Smooth muscle cell of the umbilical artery (primary cell): Measurements from ENCODE around the gene ZNF324. TPM values are rescaled to one million over a fixed set of nuclear protein-coding genes. Genes with fewer than 3 reads are reported as not detected.

Experiments used
- total RNA-seq: library from RNA; depleted of rRNA; stranded (reverse); fragments of >200 nt; gene quantifications from 2 replicates; pipeline ENCODE4 v1.2.3, GENCODE V29; 2014

Gene ZNF324
- total RNA-seq = 13.7 and 14.8 TPM in 2 replicates

DNA sequence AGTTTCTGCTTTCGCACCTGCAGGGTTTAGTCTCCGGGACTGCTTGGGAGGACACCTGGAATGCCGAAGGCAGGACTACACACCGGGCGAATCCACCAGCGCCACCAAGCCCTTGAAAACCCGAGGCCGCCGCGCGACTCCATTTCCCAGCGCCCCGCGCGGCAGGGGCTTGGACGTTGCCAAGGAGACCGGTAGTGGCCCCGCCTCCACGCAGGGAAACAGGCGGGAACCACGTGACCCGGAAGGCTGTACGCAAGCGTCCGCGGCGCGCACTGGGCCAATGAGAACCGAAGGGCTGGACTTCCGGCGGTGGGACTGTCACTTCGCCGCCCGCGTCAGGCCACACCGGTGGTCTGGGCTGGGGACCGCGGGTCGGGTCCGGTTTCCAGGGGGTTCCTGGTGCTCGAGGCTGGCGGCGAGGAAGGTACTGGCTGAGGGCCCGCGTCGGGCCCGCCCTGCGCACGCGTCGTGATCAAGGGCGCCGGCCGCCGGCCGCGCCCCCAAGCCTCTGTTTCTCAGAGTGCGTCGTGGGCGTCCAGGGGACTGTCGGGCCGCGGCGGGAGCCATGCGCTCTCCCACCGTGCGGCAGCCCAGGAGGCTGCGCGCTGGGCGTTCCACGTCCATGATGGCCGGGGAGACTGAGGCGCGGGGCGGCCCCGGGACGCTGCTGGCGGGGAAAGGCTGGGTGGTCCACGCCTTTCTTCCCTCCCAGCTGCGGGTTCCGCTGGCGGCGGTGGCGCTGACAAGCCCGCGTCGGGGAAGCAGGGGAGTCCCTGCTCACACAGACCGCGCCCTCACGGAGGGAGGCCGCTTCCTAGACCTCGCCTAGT lies at the start of gene ZNF324:
Gene ZNF324 (plus strand): TSS at position 321 of the 830 bp plus-strand sequence. CDS start 2,106 bp downstream, outside the sequence.

DNA sequence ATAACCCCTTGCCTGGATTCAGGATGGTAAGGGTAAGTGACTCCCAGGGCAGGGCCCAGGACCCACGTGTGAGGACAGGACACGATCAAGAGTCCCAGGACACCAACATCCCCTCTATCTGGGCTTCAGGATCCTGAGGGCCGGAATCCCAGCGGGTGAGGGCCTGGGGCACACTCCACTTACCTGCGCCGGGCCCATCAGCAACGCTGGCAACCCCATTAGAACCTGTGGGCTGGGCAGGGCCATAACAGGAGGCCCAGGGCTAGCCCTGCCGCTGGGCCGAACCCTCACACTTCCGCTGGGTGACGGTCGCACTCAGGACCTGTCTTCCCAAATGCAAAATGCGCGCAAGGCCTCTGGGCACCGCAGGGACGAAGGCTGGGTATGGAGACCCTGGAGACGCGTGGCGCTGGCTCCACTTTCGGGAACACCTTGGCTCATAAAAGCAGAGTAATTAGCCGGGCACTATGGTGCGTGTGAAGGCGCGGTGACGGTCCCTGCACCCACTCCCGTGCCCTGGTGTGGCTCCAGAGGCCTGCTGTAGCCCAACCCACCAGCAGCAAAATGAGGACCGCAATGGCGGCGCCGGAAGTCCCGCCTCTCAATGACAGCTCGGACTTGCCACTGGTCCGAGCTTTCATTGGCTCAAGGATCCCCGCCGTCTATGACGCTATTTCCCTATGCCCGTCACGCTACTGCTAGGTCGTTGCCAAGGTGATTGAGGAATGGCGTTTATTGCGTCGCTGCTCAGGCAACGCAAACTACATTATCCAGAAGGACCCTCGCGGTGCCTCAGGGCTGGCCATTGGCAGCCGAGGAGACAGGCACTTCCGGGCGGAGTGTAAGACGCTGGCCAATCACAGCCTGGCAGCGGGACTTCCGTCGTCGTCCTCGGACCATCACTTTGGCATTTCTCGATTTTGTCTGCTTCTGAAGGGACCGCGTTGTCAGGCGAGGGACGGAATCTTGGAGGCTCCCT lies 27.0 kb upstream of the ZNF324 start, which contains the start of gene ZNF132:
Gene ZNF132 (minus strand): TSS at position 578 of the 979 bp plus-strand sequence. CDS start 332 bp downstream, at position 246.

GRCh38 chr19:58451358-58452101 lies 15.3 kb upstream of the ZNF324 start, which contains the start of gene ZNF324B:
Gene ZNF324B (plus strand): TSS chr19:58451622. CDS start chr19:58453702, 2,080 bp downstream.

GRCh38 chr19:58475714-58476497 lies 9.0 kb downstream of the ZNF324 start, which contains the start of gene ZNF446:
Gene ZNF446 (plus strand): TSS chr19:58476352. CDS start chr19:58477219, 867 bp downstream.

DNA sequence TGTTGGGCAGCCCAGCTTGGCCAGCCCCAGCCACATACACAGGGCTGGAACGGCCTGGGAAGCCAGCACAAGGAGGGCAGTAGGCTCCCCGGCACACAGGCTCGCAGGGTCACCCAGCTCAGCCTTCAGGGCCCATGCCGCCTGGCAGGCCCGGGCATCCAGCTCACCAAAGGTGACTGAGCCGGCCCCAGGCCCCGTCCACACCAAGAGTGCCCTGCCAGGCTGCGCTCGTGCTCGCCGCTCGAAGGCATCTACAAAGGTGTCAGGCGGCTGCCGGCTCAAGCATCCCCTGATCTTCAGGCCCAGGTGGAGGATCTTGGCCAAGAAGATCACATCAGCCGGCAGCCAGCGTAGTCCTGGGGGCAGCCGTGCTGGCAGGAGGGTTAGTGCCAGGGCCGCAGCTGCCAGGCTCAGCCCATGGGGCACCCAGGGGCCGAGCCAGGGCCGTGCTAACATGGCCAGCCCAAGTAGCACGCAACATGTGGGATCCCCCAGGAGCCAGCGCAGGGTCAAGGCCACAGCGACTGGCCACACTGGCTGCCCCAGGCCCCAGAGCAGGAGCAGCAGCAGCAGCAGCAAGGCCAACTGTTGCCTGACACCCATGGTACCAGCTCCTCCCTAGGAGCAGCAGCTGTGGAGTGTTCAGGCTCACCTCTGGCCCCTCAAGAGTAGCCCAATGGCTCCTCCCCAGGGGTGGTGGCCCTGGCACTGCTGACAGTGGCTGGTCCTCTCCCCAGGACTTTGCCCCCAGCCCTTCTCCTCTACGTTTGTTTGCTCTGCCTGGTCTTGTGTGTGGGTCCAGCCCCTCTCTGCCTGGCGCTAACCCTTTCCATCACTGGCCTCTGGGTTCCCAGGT lies 44.7 kb downstream of the ZNF324 start, which contains the start of gene SLC27A5:
Gene SLC27A5 (minus strand): TSS at position 640 of the 856 bp plus-strand sequence. CDS start 37 bp downstream, at position 603.

GRCh38 chr19:58519355-58520256 lies 52.7 kb downstream of the ZNF324 start, which contains the start of gene ZBTB45:
Gene ZBTB45 (minus strand): TSS chr19:58519810. CDS start chr19:58517673, 2,137 bp downstream.

Other genes starting within 250 kb of the ZNF324 start
- gene ZNF544, start 238.2 kb upstream of the ZNF324 start, total RNA-seq = 40.0 and 45.7 TPM in 2 replicates
- 4.2 and 6.8 TPM in 2 replicates for gene ZNF8, start 188.1 kb upstream of the ZNF324 start, total RNA-seq
- gene ERVK3-1, start 161.7 kb upstream of the ZNF324 start, total RNA-seq = 26.5 and 35.3 TPM in 2 replicates
- 2.7 and 3.5 TPM in 2 replicates for gene ZSCAN22, start 140.1 kb upstream of the ZNF324 start, total RNA-seq
- gene A1BG, start 113.6 kb upstream of the ZNF324 start, total RNA-seq = 9.7 and 24.9 TPM in 2 replicates
- 0.89 and 0.92 TPM in 2 replicates for gene ZNF497, start 104.3 kb upstream of the ZNF324 start, total RNA-seq
- 1.5 and 1.9 TPM in 2 replicates for gene ZNF837, start 86.0 kb upstream of the ZNF324 start, total RNA-seq
- 858 and 2,100 TPM in 2 replicates for gene RPS5, start 79.8 kb upstream of the ZNF324 start, total RNA-seq
- not detected in 2 replicates for gene RNF225, start 71.4 kb upstream of the ZNF324 start, total RNA-seq
- gene ZNF584, start 58.4 kb upstream of the ZNF324 start, total RNA-seq = 16.6 and 18.9 TPM in 2 replicates
- 8.0 and 11.6 TPM in 2 replicates for gene ZNF132, start 26.9 kb upstream of the ZNF324 start, total RNA-seq
- gene ZNF324B, start 15.5 kb upstream of the ZNF324 start, total RNA-seq = 10.3 and 10.4 TPM in 2 replicates
- 6.5 and 9.5 TPM in 2 replicates for gene ZNF446, start 9.3 kb downstream of the ZNF324 start, total RNA-seq
- 2.1 and 2.6 TPM in 2 replicates for gene SLC27A5, start 44.9 kb downstream of the ZNF324 start, total RNA-seq
- gene ZBTB45, start 52.7 kb downstream of the ZNF324 start, total RNA-seq = 4.8 and 8.5 TPM in 2 replicates
- 190 and 313 TPM in 2 replicates for gene TRIM28, start 77.0 kb downstream of the ZNF324 start, total RNA-seq
- 68.1 and 103 TPM in 2 replicates for gene CHMP2A, start 88.0 kb downstream of the ZNF324 start, total RNA-seq
- gene UBE2M, start 91.5 kb downstream of the ZNF324 start, total RNA-seq = 52.2 and 63.2 TPM in 2 replicates
- 19.0 and 22.0 TPM in 2 replicates for gene MZF1, start 106.3 kb downstream of the ZNF324 start, total RNA-seq